ENCODE measurements around the gene MAGI2.

MAGI2 gene

GRCh38 chr7:79339208-79339925 lies 114.1 kb downstream of the MAGI2 start:
- Histone ChIP-seq H3K4me1 (ENCODE audit: insufficient read depth, low read length) (no peaks in the 10 kb centered on the region), H3K4me3 (ENCODE audit: low read depth in 1 of 2, low read length in 2 of 2) (no peak overlapping the region), H4K20me1 (ENCODE audit: insufficient read depth, low read length) (no peaks in the 10 kb centered on the region), H3K36me3 (ENCODE audit: insufficient read depth, low read length) (no peaks in the 10 kb centered on the region), H3K27ac (ENCODE audit: low read length) (no peak overlapping the region), H3K79me2 (ENCODE audit: insufficient read depth, low read length) (no peaks in the 10 kb centered on the region), H3K9ac (ENCODE audit: low read depth, low read length) (no peak overlapping the region), H3K9me3 (ENCODE audit: insufficient read depth, low read length, severe bottlenecking) (no peaks in the 10 kb centered on the region), H3K27me3 (ENCODE audit: insufficient read depth, low read length, poor library complexity) (no peaks in the 10 kb centered on the region), H2AFZ (ENCODE audit: low read depth, low read length) (no peak overlapping the region), H3K4me2 (ENCODE audit: insufficient read depth, low read length) (no peak overlapping the region)
- DNase-seq (no peak), ATAC-seq (ENCODE audit: insufficient read depth, low read depth) (no peak)
- TF ChIP-seq EZH2 (IDR thresholded peaks at IDR 0.05; ENCODE audit: borderline replicate concordance, low read depth, low read length, severe bottlenecking) (no peak), CTCF (IDR thresholded peaks at IDR 0.05; ENCODE audit: borderline replicate concordance, extremely low read depth, low read length, poor library complexity, severe bottlenecking) (no peak)

- Histone ChIP-seq H3K79me2 (ENCODE audit: insufficient read depth, low read length) (no peaks in the 10 kb centered on the region), H3K4me1 (ENCODE audit: insufficient read depth, low read length) (no peaks in the 10 kb centered on the region), H3K4me3 (ENCODE audit: low read depth in 1 of 2, low read length in 2 of 2) (no peak overlapping the region), H3K27me3 (ENCODE audit: insufficient read depth, low read length, poor library complexity) (no peaks in the 10 kb centered on the region), H3K4me2 (ENCODE audit: insufficient read depth, low read length) (no peak overlapping the region), H4K20me1 (ENCODE audit: insufficient read depth, low read length) (no peaks in the 10 kb centered on the region), H3K9me3 (ENCODE audit: insufficient read depth, low read length, severe bottlenecking) (no peaks in the 10 kb centered on the region), H3K27ac (ENCODE audit: low read length) (no peak overlapping the region), H3K36me3 (ENCODE audit: insufficient read depth, low read length) (no peaks in the 10 kb centered on the region), H3K9ac (ENCODE audit: low read depth, low read length) (no peak overlapping the region), H2AFZ (ENCODE audit: low read depth, low read length) (no peak overlapping the region)
- ATAC-seq (ENCODE audit: insufficient read depth, low read depth) (no peak), DNase-seq (no peak)
- TF ChIP-seq EZH2 (IDR thresholded peaks at IDR 0.05; ENCODE audit: borderline replicate concordance, low read depth, low read length, severe bottlenecking), result no peak
- no peak for TF ChIP-seq CTCF (IDR thresholded peaks at IDR 0.05; ENCODE audit: borderline replicate concordance, extremely low read depth, low read length, poor library complexity, severe bottlenecking)
These were observed 115.8 kb downstream of the MAGI2 start for GRCh38 chr7:79337717-79338116.

- H4K20me1 ChIP-seq (ENCODE audit: insufficient read depth, low read length), result no peaks in the 10 kb centered on the region
- TF ChIP-seq CTCF (IDR thresholded peaks at IDR 0.05; ENCODE audit: borderline replicate concordance, extremely low read depth, low read length, poor library complexity, severe bottlenecking), result no peak
- no peak for TF ChIP-seq EZH2 (IDR thresholded peaks at IDR 0.05; ENCODE audit: borderline replicate concordance, low read depth, low read length, severe bottlenecking)
- H3K36me3 ChIP-seq (ENCODE audit: insufficient read depth, low read length), result no peaks in the 10 kb centered on the region
- H2AFZ ChIP-seq (ENCODE audit: low read depth, low read length), result no peak overlapping the region
- H3K9me3 ChIP-seq (ENCODE audit: insufficient read depth, low read length, severe bottlenecking), result no peaks in the 10 kb centered on the region
- no peak overlapping the region for H3K4me3 ChIP-seq (ENCODE audit: low read depth in 1 of 2, low read length in 2 of 2)
- no peak overlapping the region for H3K4me2 ChIP-seq (ENCODE audit: insufficient read depth, low read length)
- no peaks in the 10 kb centered on the region for H3K27me3 ChIP-seq (ENCODE audit: insufficient read depth, low read length, poor library complexity)
- H3K79me2 ChIP-seq (ENCODE audit: insufficient read depth, low read length), result no peaks in the 10 kb centered on the region
- no peak for ATAC-seq (ENCODE audit: insufficient read depth, low read depth)
- H3K9ac ChIP-seq (ENCODE audit: low read depth, low read length), result no peak overlapping the region
- H3K27ac ChIP-seq (ENCODE audit: low read length), result no peak overlapping the region
- H3K4me1 ChIP-seq (ENCODE audit: insufficient read depth, low read length), result no peaks in the 10 kb centered on the region
- DNase-seq, result no peak
These were observed 118.6 kb downstream of the MAGI2 start for GRCh38 chr7:79334841-79335240.

Measured in DND-41 (cell line).